Peyer's patch (tissue), 4 donors: ENCODE data around the gene C19orf12.

Experiments used
- CTCF ChIP-seq, 6 experiments: fragments of 450-650 bp in 4 of 6; fragments of 200-600 bp in 2 of 6; sonication (generic) in 1 of 6; IDR thresholded peaks; one replicate each; pipeline ENCODE4 v1.5.1; 2017 to 2019; ENCODE audit warnings: antibody characterized with exemption in 6 of 6, mild to moderate bottlenecking in 3 of 6, moderate library complexity in 1 of 6
- POLR2A ChIP-seq, 2 donors: fragments of 450-650 bp; IDR thresholded peaks; one replicate each; pipeline ENCODE4 v1.5.1; 2017; ENCODE audit warnings: antibody characterized with exemption in 2 of 2, mild to moderate bottlenecking in 2 of 2, moderate library complexity in 2 of 2

- TF ChIP-seq CTCF (IDR thresholded peaks at IDR 0.05) (no peak), POLR2A (IDR thresholded peaks at IDR 0.05) (no peak)
These were observed 8.4 kb downstream of the C19orf12 start for GRCh38 chr19:29706635-29707034.
